Endothelial cell of umbilical vein (primary cell): ENCODE results near the gene CARNS1.

Experiments
- POLR2A ChIP-seq: IDR thresholded peaks from 2 replicates; pipeline ENCODE4 v1.6.1; 2012; ENCODE audit warnings: low read depth, mild to moderate bottlenecking, control low read depth, low read length
- POLR2AphosphoS5 ChIP-seq: IDR thresholded peaks from 2 replicates; pipeline ENCODE4 v1.6.1; 2012; ENCODE audit warnings: low read depth, mild to moderate bottlenecking, control low read depth, low read length, moderate library complexity; ENCODE audit not compliant: insufficient read depth
- TF ChIP-seq, protein P1 (sequence below), 2 donors: IDR thresholded peaks; 1 replicate in 1 of 2; 2 replicates in 1 of 2; pipeline ENCODE4 v1.5.1; 2011; ENCODE audit warnings: low read length in 2 of 2, mild to moderate bottlenecking in 2 of 2, moderate library complexity in 2 of 2, control low read depth in 1 of 2, inconsistent platforms in 1 of 2, low read depth in 1 of 2; ENCODE audit not compliant: insufficient read depth in 1 of 2; ENCODE audit errors: extremely low read depth in 1 of 2

DNA sequence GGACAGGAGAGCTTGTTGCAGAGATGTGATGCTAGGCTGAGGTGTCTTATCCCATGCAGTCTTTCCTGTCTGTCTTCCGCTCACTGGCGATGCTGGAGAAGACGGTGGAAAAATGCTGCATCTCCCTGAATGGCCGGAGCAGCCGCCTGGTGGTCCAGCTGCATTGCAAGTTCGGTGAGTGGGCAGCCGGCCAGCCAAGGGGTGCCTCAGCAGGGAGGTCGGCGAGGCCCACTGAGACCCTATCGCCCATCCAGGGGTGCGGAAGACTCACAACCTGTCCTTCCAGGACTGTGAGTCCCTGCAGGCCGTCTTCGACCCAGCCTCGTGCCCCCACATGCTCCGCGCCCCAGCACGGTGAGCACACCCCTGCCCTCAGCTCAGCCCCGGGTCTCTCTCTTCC lies 22.0 kb upstream of the CARNS1 start:
- TF ChIP-seq, protein P1, sequence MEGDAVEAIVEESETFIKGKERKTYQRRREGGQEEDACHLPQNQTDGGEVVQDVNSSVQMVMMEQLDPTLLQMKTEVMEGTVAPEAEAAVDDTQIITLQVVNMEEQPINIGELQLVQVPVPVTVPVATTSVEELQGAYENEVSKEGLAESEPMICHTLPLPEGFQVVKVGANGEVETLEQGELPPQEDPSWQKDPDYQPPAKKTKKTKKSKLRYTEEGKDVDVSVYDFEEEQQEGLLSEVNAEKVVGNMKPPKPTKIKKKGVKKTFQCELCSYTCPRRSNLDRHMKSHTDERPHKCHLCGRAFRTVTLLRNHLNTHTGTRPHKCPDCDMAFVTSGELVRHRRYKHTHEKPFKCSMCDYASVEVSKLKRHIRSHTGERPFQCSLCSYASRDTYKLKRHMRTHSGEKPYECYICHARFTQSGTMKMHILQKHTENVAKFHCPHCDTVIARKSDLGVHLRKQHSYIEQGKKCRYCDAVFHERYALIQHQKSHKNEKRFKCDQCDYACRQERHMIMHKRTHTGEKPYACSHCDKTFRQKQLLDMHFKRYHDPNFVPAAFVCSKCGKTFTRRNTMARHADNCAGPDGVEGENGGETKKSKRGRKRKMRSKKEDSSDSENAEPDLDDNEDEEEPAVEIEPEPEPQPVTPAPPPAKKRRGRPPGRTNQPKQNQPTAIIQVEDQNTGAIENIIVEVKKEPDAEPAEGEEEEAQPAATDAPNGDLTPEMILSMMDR (IDR thresholded peaks at IDR 0.05; ENCODE audit: extremely low read depth in 1 of 2, insufficient read depth in 1 of 2, low read depth in 1 of 2, low read length in 2 of 2), result no peak
- TF ChIP-seq POLR2A (no peak), POLR2AphosphoS5 (no peak)
